Measurements from ENCODE around the gene ADCY1.

The ADCY1 gene

GRCh38 chr7:45588466-45588865, 14.3 kb downstream of the ADCY1 start:
- H3K27me3 ChIP-seq (ENCODE audit: control insufficient read depth in 1 of 2, insufficient read depth in 2 of 2, low read length in 2 of 2): no peaks in the 10 kb centered on the region
- no peak overlapping the region for H3K9ac ChIP-seq (ENCODE audit: low read length)
- H3K4me3 ChIP-seq (ENCODE audit: low read depth in 1 of 2, low read length in 2 of 2): no peak overlapping the region
- H3K27ac ChIP-seq (ENCODE audit: low read depth, low read length): no peak overlapping the region
- H3K36me3 ChIP-seq (ENCODE audit: insufficient read depth, low read length): no peaks in the 10 kb centered on the region
- no peaks in the 10 kb centered on the region for H3K4me1 ChIP-seq (ENCODE audit: insufficient read depth, low read length)
- H3K9me3 ChIP-seq (ENCODE audit: low read length): no peaks in the 10 kb centered on the region

GRCh38 chr7:45589061-45589460, 14.9 kb downstream of the ADCY1 start:
- no peak overlapping the region for H3K9ac ChIP-seq (ENCODE audit: low read length)
- H3K27me3 ChIP-seq (ENCODE audit: control insufficient read depth in 1 of 2, insufficient read depth in 2 of 2, low read length in 2 of 2): no peaks in the 10 kb centered on the region
- H3K27ac ChIP-seq (ENCODE audit: low read depth, low read length): no peak overlapping the region
- H3K4me3 ChIP-seq (ENCODE audit: low read depth in 1 of 2, low read length in 2 of 2): no peak overlapping the region
- no peaks in the 10 kb centered on the region for H3K36me3 ChIP-seq (ENCODE audit: insufficient read depth, low read length)
- H3K9me3 ChIP-seq (ENCODE audit: low read length): no peaks in the 10 kb centered on the region
- no peaks in the 10 kb centered on the region for H3K4me1 ChIP-seq (ENCODE audit: insufficient read depth, low read length)

- Histone ChIP-seq H3K4me3 (ENCODE audit: low read depth in 1 of 2, low read length in 2 of 2) (no peak overlapping the region), H3K36me3 (ENCODE audit: insufficient read depth, low read length) (no peaks in the 10 kb centered on the region), H3K27ac (ENCODE audit: low read depth, low read length) (no peak overlapping the region), H3K9me3 (ENCODE audit: low read length) (no peaks in the 10 kb centered on the region), H3K9ac (ENCODE audit: low read length) (no peak overlapping the region), H3K4me1 (ENCODE audit: insufficient read depth, low read length) (no peaks in the 10 kb centered on the region), H3K27me3 (ENCODE audit: control insufficient read depth in 1 of 2, insufficient read depth in 2 of 2, low read length in 2 of 2) (no peaks in the 10 kb centered on the region)
Observed at GRCh38 chr7:45589915-45590678, 15.9 kb downstream of the ADCY1 start.

GRCh38 chr7:45590679-45591057, 16.5 kb downstream of the ADCY1 start:
- H3K9ac ChIP-seq (ENCODE audit: low read length): no peak overlapping the region
- no peaks in the 10 kb centered on the region for H3K36me3 ChIP-seq (ENCODE audit: insufficient read depth, low read length)
- no peaks in the 10 kb centered on the region for H3K9me3 ChIP-seq (ENCODE audit: low read length)
- H3K27ac ChIP-seq (ENCODE audit: low read depth, low read length): no peak overlapping the region
- H3K4me1 ChIP-seq (ENCODE audit: insufficient read depth, low read length): no peaks in the 10 kb centered on the region
- no peaks in the 10 kb centered on the region for H3K27me3 ChIP-seq (ENCODE audit: control insufficient read depth in 1 of 2, insufficient read depth in 2 of 2, low read length in 2 of 2)
- H3K4me3 ChIP-seq (ENCODE audit: low read depth in 1 of 2, low read length in 2 of 2): no peak overlapping the region

- no peaks in the 10 kb centered on the region for H3K9me3 ChIP-seq (ENCODE audit: low read length)
- no peak overlapping the region for H3K27ac ChIP-seq (ENCODE audit: low read depth, low read length)
- no peak overlapping the region for H3K9ac ChIP-seq (ENCODE audit: low read length)
- H3K4me1 ChIP-seq (ENCODE audit: insufficient read depth, low read length): no peaks in the 10 kb centered on the region
- no peaks in the 10 kb centered on the region for H3K36me3 ChIP-seq (ENCODE audit: insufficient read depth, low read length)
- no peak overlapping the region for H3K4me3 ChIP-seq (ENCODE audit: low read depth in 1 of 2, low read length in 2 of 2)
- no peaks in the 10 kb centered on the region for H3K27me3 ChIP-seq (ENCODE audit: control insufficient read depth in 1 of 2, insufficient read depth in 2 of 2, low read length in 2 of 2)
Observed at GRCh38 chr7:45591101-45591906, 17.1 kb downstream of the ADCY1 start.

GRCh38 chr7:45592230-45592991, 18.2 kb downstream of the ADCY1 start:
- no peaks in the 10 kb centered on the region for H3K27me3 ChIP-seq (ENCODE audit: control insufficient read depth in 1 of 2, insufficient read depth in 2 of 2, low read length in 2 of 2)
- no peaks in the 10 kb centered on the region for H3K4me1 ChIP-seq (ENCODE audit: insufficient read depth, low read length)
- no peak overlapping the region for H3K9ac ChIP-seq (ENCODE audit: low read length)
- H3K9me3 ChIP-seq (ENCODE audit: low read length): no peaks in the 10 kb centered on the region
- H3K4me3 ChIP-seq (ENCODE audit: low read depth in 1 of 2, low read length in 2 of 2): no peak overlapping the region
- no peaks in the 10 kb centered on the region for H3K36me3 ChIP-seq (ENCODE audit: insufficient read depth, low read length)
- H3K27ac ChIP-seq (ENCODE audit: low read depth, low read length): no peak overlapping the region

- Histone ChIP-seq H3K27ac (ENCODE audit: low read depth, low read length) (no peak overlapping the region), H3K9ac (ENCODE audit: low read length) (no peak overlapping the region), H3K27me3 (ENCODE audit: control insufficient read depth in 1 of 2, insufficient read depth in 2 of 2, low read length in 2 of 2) (no peaks in the 10 kb centered on the region), H3K9me3 (ENCODE audit: low read length) (no peaks in the 10 kb centered on the region), H3K36me3 (ENCODE audit: insufficient read depth, low read length) (no peaks in the 10 kb centered on the region), H3K4me3 (ENCODE audit: low read depth in 1 of 2, low read length in 2 of 2) (no peak overlapping the region), H3K4me1 (ENCODE audit: insufficient read depth, low read length) (no peaks in the 10 kb centered on the region)
Observed at GRCh38 chr7:45593121-45593541, 19.0 kb downstream of the ADCY1 start.

GRCh38 chr7:45593877-45594276, 19.7 kb downstream of the ADCY1 start:
- Histone ChIP-seq H3K9ac (ENCODE audit: low read length) (no peak overlapping the region), H3K9me3 (ENCODE audit: low read length) (no peaks in the 10 kb centered on the region), H3K4me3 (ENCODE audit: low read depth in 1 of 2, low read length in 2 of 2) (no peak overlapping the region), H3K36me3 (ENCODE audit: insufficient read depth, low read length) (no peaks in the 10 kb centered on the region), H3K27ac (ENCODE audit: low read depth, low read length) (no peak overlapping the region), H3K4me1 (ENCODE audit: insufficient read depth, low read length) (no peaks in the 10 kb centered on the region), H3K27me3 (ENCODE audit: control insufficient read depth in 1 of 2, insufficient read depth in 2 of 2, low read length in 2 of 2) (no peaks in the 10 kb centered on the region)

- Histone ChIP-seq H3K4me1 (ENCODE audit: insufficient read depth, low read length) (no peaks in the 10 kb centered on the region), H3K9ac (ENCODE audit: low read length) (no peak overlapping the region), H3K27ac (ENCODE audit: low read depth, low read length) (no peak overlapping the region), H3K27me3 (ENCODE audit: control insufficient read depth in 1 of 2, insufficient read depth in 2 of 2, low read length in 2 of 2) (no peaks in the 10 kb centered on the region), H3K36me3 (ENCODE audit: insufficient read depth, low read length) (no peaks in the 10 kb centered on the region), H3K4me3 (ENCODE audit: low read depth in 1 of 2, low read length in 2 of 2) (no peak overlapping the region), H3K9me3 (ENCODE audit: low read length) (no peaks in the 10 kb centered on the region)
Observed at GRCh38 chr7:45594745-45595535, 20.8 kb downstream of the ADCY1 start.

GRCh38 chr7:45595809-45596664, 21.9 kb downstream of the ADCY1 start:
- no peak overlapping the region for H3K4me3 ChIP-seq (ENCODE audit: low read depth in 1 of 2, low read length in 2 of 2)
- no peak overlapping the region for H3K27ac ChIP-seq (ENCODE audit: low read depth, low read length)
- no peaks in the 10 kb centered on the region for H3K36me3 ChIP-seq (ENCODE audit: insufficient read depth, low read length)
- no peaks in the 10 kb centered on the region for H3K27me3 ChIP-seq (ENCODE audit: control insufficient read depth in 1 of 2, insufficient read depth in 2 of 2, low read length in 2 of 2)
- no peaks in the 10 kb centered on the region for H3K9me3 ChIP-seq (ENCODE audit: low read length)
- no peak overlapping the region for H3K9ac ChIP-seq (ENCODE audit: low read length)
- no peaks in the 10 kb centered on the region for H3K4me1 ChIP-seq (ENCODE audit: insufficient read depth, low read length)
